Upper lobe of left lung (tissue), 4 donors: ENCODE data around the gene SLC6A3.

Source experiments
- CTCF ChIP-seq, 6 experiments: fragments of 450-650 bp in 4 of 6; fragments of 200-600 bp in 2 of 6; sonication (generic) in 2 of 6; IDR thresholded peaks; one replicate each; pipeline ENCODE4 v1.5.1; 2016 to 2019; ENCODE audit warnings: antibody characterized with exemption in 6 of 6
- EP300 ChIP-seq, 4 donors: sonication (generic); formaldehyde crosslinking; IDR thresholded peaks; one replicate each; pipeline ENCODE4 v1.5.1; 2017; ENCODE audit warnings: antibody characterized with exemption in 4 of 4, control low read depth in 2 of 4
- POLR2A ChIP-seq, 4 donors: fragments of 450-650 bp; IDR thresholded peaks; one replicate each; pipeline ENCODE4 v1.5.1; 2016 to 2017; ENCODE audit warnings: antibody characterized with exemption in 4 of 4, mild to moderate bottlenecking in 2 of 4

GRCh38 chr5:1479066-1479465 lies 33.8 kb upstream of the SLC6A3 start:
- TF ChIP-seq CTCF (IDR thresholded peaks at IDR 0.05) (no peak), POLR2A (IDR thresholded peaks at IDR 0.05) (no peak), EP300 (IDR thresholded peaks at IDR 0.05) (no peak)
